22Rv1 (cell line): ENCODE results near the gene LHFPL6.

Experiments used
- CTCF ChIP-seq: fragments of 450-650 bp; IDR thresholded peaks from 2 replicates; pipeline ENCODE4 v1.5.1; 2017; ENCODE audit warnings: mild to moderate bottlenecking
- ZFX ChIP-seq: fragments of 450-650 bp; IDR thresholded peaks from 2 replicates; pipeline ENCODE4 v1.6.1; 2017; ENCODE audit warnings: antibody characterized with exemption, borderline replicate concordance

DNA sequence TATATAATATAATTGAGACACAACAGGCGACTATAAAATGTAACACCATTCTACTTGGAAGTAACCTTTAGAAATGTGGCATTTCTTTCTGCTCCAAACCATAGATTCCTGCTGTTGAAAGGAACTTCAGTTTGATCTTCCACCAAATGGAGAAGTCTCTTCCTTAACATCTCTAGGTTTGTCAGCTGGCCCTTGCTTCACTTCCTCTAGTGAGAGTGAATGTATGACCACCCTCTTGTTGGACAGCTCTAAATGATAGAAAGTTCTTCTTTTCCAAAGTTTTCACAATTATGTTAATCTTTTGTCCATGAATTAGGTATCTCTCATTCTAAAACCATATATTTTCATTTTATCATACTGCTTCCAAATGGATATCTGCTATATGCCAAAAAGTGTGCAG is 38.7 kb upstream of the LHFPL6 start:
- TF ChIP-seq ZFX (no peak), CTCF (no peak)
